MG63 (cell line): ENCODE results near the gene TRAPPC12. TPM values are rescaled to one million over a fixed set of nuclear protein-coding genes. Genes with fewer than 3 reads are reported as not detected.
"Not testable (repeated sequence)": the region's sequence is repeated elsewhere in the genome, so short reads cannot be mapped to it uniquely, and the experiment has no call there.

Experiments
- DNase-seq: peaks from one replicate; pipeline ENCODE4 v3.0.0-alpha.2; 2020
- H3K27me3 ChIP-seq: fragments of 250-450 bp; sonication (Bioruptor Pico); 2 replicates; pipeline ENCODE4 v1.5.1; 2020; ENCODE audit warnings: mild to moderate bottlenecking, moderate library complexity
- H3K36me3 ChIP-seq: fragments of 250-450 bp; sonication (Bioruptor Pico); 2 replicates; pipeline ENCODE4 v1.5.1; 2020; ENCODE audit warnings: mild to moderate bottlenecking, moderate library complexity
- H3K4me3 ChIP-seq: fragments of 250-450 bp; sonication (Bioruptor Pico); 2 replicates; pipeline ENCODE4 v1.5.1; 2020; ENCODE audit warnings: mild to moderate bottlenecking, moderate library complexity
- H3K9me3 ChIP-seq: fragments of 250-450 bp; sonication (Bioruptor Pico); 2 replicates; pipeline ENCODE4 v1.5.1; 2020; ENCODE audit warnings: mild to moderate bottlenecking, moderate library complexity
- total RNA-seq: library from RNA; depleted of rRNA; stranded (reverse); fragments of >200 nt; shearing (Covaris generic); gene quantifications from 2 replicates; pipeline ENCODE4 v1.2.3, GENCODE V29; 2014; ENCODE audit warnings: low replicate concordance

The TRAPPC12 gene
- total RNA-seq, 1 experiment from 2014 or later: 29.3 TPM

- DNase-seq: no peak
- H3K36me3 ChIP-seq: peaks cover 29% of the 10 kb centered on the region
These were observed 72.6 kb downstream of the TRAPPC12 start for GRCh38 chr2:3451926-3452671.

GRCh38 chr2:3453190-3453999 is 73.9 kb downstream of the TRAPPC12 start:
- H3K27me3 ChIP-seq: no peaks in the 10 kb centered on the region
- H3K4me3 ChIP-seq: no peak overlapping the region
- H3K36me3 ChIP-seq: peaks cover 17% of the 10 kb centered on the region; the same call in 1 of the 2 replicates
- no peak for DNase-seq
- no peaks in the 10 kb centered on the region for H3K9me3 ChIP-seq

More at GRCh38 chr2:3451926-3452671, 72.6 kb downstream of the TRAPPC12 start:
- no peak overlapping the region for H3K4me3 ChIP-seq
- no peaks in the 10 kb centered on the region for H3K27me3 ChIP-seq
- no peaks in the 10 kb centered on the region for H3K9me3 ChIP-seq

GRCh38 chr2:3454005-3454404 is 74.5 kb downstream of the TRAPPC12 start:
- not testable (repeated sequence) for H3K27me3 ChIP-seq, H3K9me3 ChIP-seq, DNase-seq, H3K4me3 ChIP-seq
- H3K36me3 ChIP-seq: peaks cover 17% of the 10 kb centered on the region; the same call in 1 of the 2 replicates

- Histone ChIP-seq H3K27me3 (no peaks in the 10 kb centered on the region), H3K9me3 (no peaks in the 10 kb centered on the region), H3K4me3 (no peak overlapping the region), H3K36me3 (peaks cover 14% of the 10 kb centered on the region; the same call in 1 of the 2 replicates)
- no peak for DNase-seq
These were observed 75.3 kb downstream of the TRAPPC12 start for GRCh38 chr2:3454802-3455201.

- no peak for DNase-seq
- no peak overlapping the region for H3K4me3 ChIP-seq
- no peaks in the 10 kb centered on the region for H3K9me3 ChIP-seq
- H3K36me3 ChIP-seq: peaks cover 6% of the 10 kb centered on the region; the same call in 1 of the 2 replicates
- H3K27me3 ChIP-seq: no peaks in the 10 kb centered on the region
These were observed 76.6 kb downstream of the TRAPPC12 start for GRCh38 chr2:3456125-3456524.

- no peak overlapping the region for H3K4me3 ChIP-seq
- H3K36me3 ChIP-seq: peaks cover 7% of the 10 kb centered on the region
- DNase-seq: no peak
- no peaks in the 10 kb centered on the region for H3K27me3 ChIP-seq
- H3K9me3 ChIP-seq: no peaks in the 10 kb centered on the region
These were observed 78.3 kb downstream of the TRAPPC12 start for GRCh38 chr2:3457524-3458395.

GRCh38 chr2:3458396-3459184 is 79.1 kb downstream of the TRAPPC12 start:
- Histone ChIP-seq H3K4me3 (no peak overlapping the region), H3K9me3 (no peaks in the 10 kb centered on the region), H3K36me3 (peaks cover 10% of the 10 kb centered on the region), H3K27me3 (no peaks in the 10 kb centered on the region)
- no peak for DNase-seq

GRCh38 chr2:3459185-3460015 is 79.9 kb downstream of the TRAPPC12 start:
- Histone ChIP-seq H3K27me3 (no peaks in the 10 kb centered on the region), H3K36me3 (peaks cover 10% of the 10 kb centered on the region)
- DNase-seq: no peak

GRCh38 chr2:3460156-3460555 is 80.7 kb downstream of the TRAPPC12 start:
- no peak for DNase-seq
- Histone ChIP-seq H3K36me3 (peaks cover 10% of the 10 kb centered on the region), H3K4me3 (no peak overlapping the region), H3K27me3 (no peaks in the 10 kb centered on the region), H3K9me3 (no peaks in the 10 kb centered on the region)

More at GRCh38 chr2:3459185-3460015, 79.9 kb downstream of the TRAPPC12 start:
- no peak overlapping the region for H3K4me3 ChIP-seq
- no peaks in the 10 kb centered on the region for H3K9me3 ChIP-seq

- Histone ChIP-seq H3K9me3 (no peaks in the 10 kb centered on the region), H3K27me3 (no peaks in the 10 kb centered on the region), H3K4me3 (no peak overlapping the region), H3K36me3 (peaks cover 7% of the 10 kb centered on the region)
- no peak for DNase-seq
These were observed 81.6 kb downstream of the TRAPPC12 start for GRCh38 chr2:3460831-3461800.

- Histone ChIP-seq H3K36me3 (peaks cover 10% of the 10 kb centered on the region), H3K9me3 (no peaks in the 10 kb centered on the region), H3K27me3 (no peaks in the 10 kb centered on the region), H3K4me3 (no peak overlapping the region)
- DNase-seq: no peak
These were observed 82.5 kb downstream of the TRAPPC12 start for GRCh38 chr2:3461801-3462492.

GRCh38 chr2:3462493-3463104 is 83.1 kb downstream of the TRAPPC12 start:
- Histone ChIP-seq H3K27me3 (no peaks in the 10 kb centered on the region), H3K4me3 (no peak overlapping the region), H3K36me3 (peaks cover 10% of the 10 kb centered on the region), H3K9me3 (no peaks in the 10 kb centered on the region)
- DNase-seq: no peak

- Histone ChIP-seq H3K9me3 (no peaks in the 10 kb centered on the region), H3K4me3 (no peak overlapping the region), H3K27me3 (no peaks in the 10 kb centered on the region), H3K36me3 (peaks cover 10% of the 10 kb centered on the region)
- DNase-seq: no peak
These were observed 83.8 kb downstream of the TRAPPC12 start for GRCh38 chr2:3463186-3463835.
